Activated T-helper 1 cell treated with anti-CD3 and anti-CD28 coated beads, Interleukin-12 subunit alpha, Interleukin-12 subunit beta, Interleukin-2, Interleukin-4 antibody, amounts not matched to agents 30 ng/mL and 10 ng/mL and 1 ng/mL, durations not matched to agents 14 hours and 24 hours and 36 hours (primary cell): ENCODE measurements around the gene KANSL1L. TPM values are rescaled to one million over a fixed set of nuclear protein-coding genes. Genes with fewer than 3 reads are reported as not detected.

Source experiments
- DNase-seq: peaks from one replicate; pipeline ENCODE4 v3.0.0; 2021; ENCODE audit warnings: low spot score
- H3K27ac Mint-ChIP-seq: one replicate; pipeline ENCODE4 v1.8.0; 2021; ENCODE audit warnings: mild to moderate bottlenecking, mixed read lengths
- H3K27me3 Mint-ChIP-seq: one replicate; pipeline ENCODE4 v1.8.0; 2022; ENCODE audit warnings: mild to moderate bottlenecking, moderate library complexity, mixed read lengths; ENCODE audit not compliant: insufficient read depth
- H3K36me3 Mint-ChIP-seq: one replicate; pipeline ENCODE4 v1.8.0; 2021; ENCODE audit warnings: low read depth, mixed read lengths
- H3K4me1 Mint-ChIP-seq: one replicate; pipeline ENCODE4 v1.8.0; 2021; ENCODE audit warnings: low read depth, mixed read lengths
- H3K4me3 Mint-ChIP-seq: one replicate; pipeline ENCODE4 v1.8.0; 2021; ENCODE audit warnings: mild to moderate bottlenecking, moderate library complexity, mixed read lengths
- H3K9me3 Mint-ChIP-seq: one replicate; pipeline ENCODE4 v1.8.0; 2021; ENCODE audit warnings: mixed read lengths
- intact Hi-C: fragments of 100-400 bp; cut with micrococcal nuclease; formaldehyde crosslinking; loops from one replicate; pipeline ENCODE4 v1.15.1; 2024
- total RNA-seq: library from RNA; stranded (reverse); gene quantifications from 2 replicates; pipeline ENCODE4 v1.2.3, GENCODE V29; 2022

KANSL1L gene
- total RNA-seq, 1 donor from 2014 or later = 3.6 TPM

DNA sequence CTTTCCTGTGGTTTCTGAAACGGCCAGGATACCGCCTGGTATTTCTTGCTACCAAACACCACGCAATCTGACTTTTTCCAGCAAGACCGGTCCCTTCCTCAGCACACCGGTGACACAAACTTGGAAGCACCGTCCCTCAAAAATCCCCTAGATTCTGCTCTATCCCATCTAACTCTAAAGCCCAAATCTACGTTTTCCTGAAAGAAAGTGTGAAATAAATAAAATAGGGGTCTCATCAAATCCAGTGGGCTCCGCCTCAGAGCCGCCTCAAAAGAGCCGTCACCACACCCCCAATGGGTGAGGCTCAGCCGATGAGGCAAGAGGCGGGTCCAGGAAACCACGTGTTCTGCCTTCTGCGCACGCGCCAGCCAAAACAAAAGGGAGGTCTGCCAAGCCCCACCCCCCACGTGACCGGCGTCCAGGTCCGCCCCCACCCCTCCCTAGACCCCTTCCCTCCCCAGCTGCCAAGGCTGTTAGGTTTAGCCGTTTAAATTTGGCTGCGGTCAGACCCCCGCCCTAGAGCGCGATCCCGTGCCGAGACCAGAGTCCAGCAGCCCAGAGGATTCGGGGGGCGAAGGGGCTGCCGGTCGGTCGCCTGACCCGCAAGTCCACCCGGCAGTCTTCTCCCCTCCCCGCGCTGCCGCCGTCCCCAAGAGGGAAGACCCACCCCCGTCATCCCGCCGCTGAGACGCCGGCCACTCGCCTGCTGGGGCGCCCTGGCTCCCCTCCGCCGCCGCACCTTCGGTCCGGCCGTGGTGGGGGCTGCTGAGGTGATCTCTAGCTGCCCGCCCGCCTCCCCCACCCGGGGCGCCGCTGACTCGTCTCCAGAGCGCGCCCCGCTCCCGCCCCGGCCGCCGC, 534 bp downstream of the KANSL1L start:
- H3K9me3 Mint-ChIP-seq = no peaks in the 10 kb centered on the region
- H3K27me3 Mint-ChIP-seq = peaks cover 25% of the 10 kb centered on the region
- H3K4me1 Mint-ChIP-seq = peaks cover 30% of the 10 kb centered on the region
- H3K36me3 Mint-ChIP-seq = peaks cover under 1% of the 10 kb centered on the region
- intact Hi-C loops = loop anchor here (1.0 to 5.0 kb wide), 4 partner anchors 168 to 1916 kb away; partner anchors contain the start of genes IDH1, LANCL1, PIKFYVE and RPE
- peak; percentile 96 for DNase-seq
- peak overlapping the region; percentile 98 for H3K4me3 Mint-ChIP-seq
- peak overlapping the region; percentile 96 for H3K27ac Mint-ChIP-seq

DNA sequence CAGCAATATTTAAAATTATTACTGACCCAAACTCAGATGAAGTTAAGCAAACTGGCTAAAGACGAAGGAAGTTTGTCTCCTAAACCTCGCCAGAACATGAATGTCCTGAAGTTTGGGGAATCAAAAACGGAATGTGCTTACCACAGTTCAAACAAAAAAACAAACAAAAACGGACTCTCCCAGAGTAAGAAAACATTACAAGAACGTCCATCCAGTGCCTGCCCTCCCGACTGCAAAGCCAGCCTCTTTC, 1.1 kb downstream of the KANSL1L start:
- H3K4me3 Mint-ChIP-seq = peak overlapping the region; percentile 98
- peaks cover 1% of the 10 kb centered on the region for H3K36me3 Mint-ChIP-seq
- H3K27ac Mint-ChIP-seq = peak overlapping the region; percentile 96
- peaks cover 19% of the 10 kb centered on the region for H3K27me3 Mint-ChIP-seq
- intact Hi-C loops = loop anchor here (1.0 to 5.0 kb wide), 4 partner anchors 168 to 1915 kb away; partner anchors contain the start of genes IDH1, LANCL1, PIKFYVE and RPE
- H3K9me3 Mint-ChIP-seq = no peaks in the 10 kb centered on the region
- H3K4me1 Mint-ChIP-seq = peaks cover 30% of the 10 kb centered on the region
- DNase-seq = no peak

DNA sequence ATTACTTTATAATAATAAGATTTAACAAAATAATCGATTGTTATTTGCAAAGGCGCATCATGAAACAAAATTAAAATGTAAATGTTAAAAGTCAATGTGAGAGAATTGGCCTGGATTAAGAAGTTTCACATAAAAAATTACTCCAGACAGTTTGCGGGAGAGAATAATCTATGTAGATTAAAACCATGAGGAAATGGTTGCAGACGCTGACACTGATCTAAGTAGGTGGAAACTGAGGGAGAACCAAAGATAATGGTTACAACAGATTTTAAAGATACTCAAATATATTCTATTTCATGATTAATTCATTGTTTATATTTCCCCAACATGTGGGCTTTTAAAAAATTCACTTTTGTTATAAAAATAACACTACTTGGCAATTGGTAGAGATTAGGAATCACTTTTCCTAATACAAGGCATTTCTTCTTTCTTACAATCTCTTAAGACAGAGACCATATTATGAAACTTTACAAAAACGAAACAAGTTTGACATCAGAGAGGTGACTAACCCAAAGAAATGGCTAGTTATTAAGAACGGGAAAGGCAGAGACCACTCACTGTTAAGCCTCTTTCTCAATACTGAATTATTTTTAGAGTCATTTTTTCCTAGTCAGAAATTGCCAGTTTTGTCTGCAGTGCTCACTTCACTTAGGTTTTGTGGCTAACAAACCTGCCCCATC, 1.6 kb downstream of the KANSL1L start:
- intact Hi-C loops = loop anchor here (1.0 to 5.0 kb wide), 4 partner anchors 167 to 1915 kb away; partner anchors contain the start of genes IDH1, LANCL1, PIKFYVE and RPE
- no peak for DNase-seq
- H3K9me3 Mint-ChIP-seq = no peaks in the 10 kb centered on the region
- peaks cover 30% of the 10 kb centered on the region for H3K4me1 Mint-ChIP-seq
- peaks cover 1% of the 10 kb centered on the region for H3K36me3 Mint-ChIP-seq
- peak overlapping the region; percentile 98 for H3K4me3 Mint-ChIP-seq
- peak overlapping the region; percentile 96 for H3K27ac Mint-ChIP-seq
- peaks cover 18% of the 10 kb centered on the region for H3K27me3 Mint-ChIP-seq

DNA sequence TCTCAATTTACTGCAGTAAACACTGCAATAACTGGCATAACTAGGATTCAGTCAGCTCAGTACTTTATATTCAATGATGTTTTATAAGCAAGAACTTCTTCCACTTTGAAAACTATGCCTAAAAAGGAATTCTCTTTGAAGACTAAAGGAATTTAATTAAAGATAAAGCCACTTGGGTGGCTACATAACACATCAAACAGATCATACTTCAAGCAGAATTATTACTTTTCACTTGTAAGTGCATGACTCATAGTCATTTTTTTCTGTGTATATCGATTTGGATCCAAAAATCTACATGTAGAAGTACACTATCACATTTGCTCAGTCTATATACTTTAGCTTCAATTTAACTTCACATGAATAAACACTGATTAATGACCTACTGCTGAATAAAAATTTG, 4.0 kb downstream of the KANSL1L start:
- Mint-ChIP-seq H3K36me3 (peaks cover 1% of the 10 kb centered on the region), H3K9me3 (no peaks in the 10 kb centered on the region), H3K27me3 (peaks cover 9% of the 10 kb centered on the region), H3K27ac (no peak overlapping the region), H3K4me3 (no peak overlapping the region), H3K4me1 (peaks cover 40% of the 10 kb centered on the region)
- intact Hi-C loops = no loop called here
- DNase-seq = no peak

DNA sequence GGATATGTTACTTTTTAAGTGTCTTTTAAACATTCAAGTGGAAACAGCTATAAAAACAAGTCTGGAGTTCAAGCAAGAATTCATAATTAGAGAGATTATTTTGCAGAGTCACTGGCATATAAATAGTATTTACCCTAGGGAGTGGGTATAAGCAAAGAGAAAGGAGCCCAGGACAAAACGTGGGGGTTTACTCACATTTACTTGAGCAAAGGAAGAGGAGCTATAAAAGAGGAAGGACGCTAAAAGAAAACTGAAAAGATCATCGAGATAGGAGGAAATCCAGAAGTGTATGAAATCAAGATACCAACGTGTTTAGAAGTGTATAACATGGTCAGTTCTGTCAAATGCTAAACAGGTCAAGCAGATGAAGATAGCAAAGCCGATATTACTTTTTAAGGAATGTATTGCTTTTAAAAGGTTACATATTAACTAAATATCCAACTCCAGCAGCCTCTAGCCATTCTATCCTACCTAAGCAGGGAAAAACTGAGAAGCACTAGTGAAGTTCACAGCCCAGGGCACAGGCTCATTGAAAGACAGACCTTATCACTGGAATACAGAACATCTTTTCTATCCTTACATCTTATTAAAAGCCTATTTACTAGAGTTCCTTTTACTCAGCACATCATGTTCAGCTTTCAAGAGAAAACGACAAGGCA, 8.6 kb downstream of the KANSL1L start:
- no peak for DNase-seq
- H3K36me3 Mint-ChIP-seq = peaks cover 1% of the 10 kb centered on the region
- H3K4me1 Mint-ChIP-seq = peaks cover 10% of the 10 kb centered on the region
- no peaks in the 10 kb centered on the region for H3K27me3 Mint-ChIP-seq
- no peaks in the 10 kb centered on the region for H3K9me3 Mint-ChIP-seq
- intact Hi-C loops = no loop called here
- H3K4me3 Mint-ChIP-seq = no peak overlapping the region
- no peak overlapping the region for H3K27ac Mint-ChIP-seq

DNA sequence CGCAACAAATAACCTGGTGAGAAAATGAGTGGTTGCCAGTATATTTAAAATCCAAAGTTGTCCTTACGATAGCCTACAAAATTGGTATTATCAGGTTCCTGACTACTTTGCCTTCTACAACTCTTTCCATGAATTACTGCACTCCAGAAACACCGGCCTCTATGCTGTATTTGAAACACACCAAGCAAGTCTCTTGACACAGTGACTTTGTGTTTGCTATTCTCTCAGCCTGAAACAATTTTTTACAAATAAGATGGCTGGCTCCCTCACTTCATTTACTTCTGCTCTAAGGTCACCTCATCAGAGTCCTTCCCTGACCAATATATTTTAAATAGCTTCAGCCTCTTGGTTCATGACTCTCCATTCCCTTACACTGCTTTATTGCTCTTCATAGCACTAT, 12.2 kb downstream of the KANSL1L start:
- Mint-ChIP-seq H3K9me3 (no peaks in the 10 kb centered on the region), H3K36me3 (peaks cover 2% of the 10 kb centered on the region), H3K4me3 (no peak overlapping the region), H3K27ac (no peak overlapping the region), H3K4me1 (peaks cover 10% of the 10 kb centered on the region), H3K27me3 (no peaks in the 10 kb centered on the region)
- intact Hi-C loops = no loop called here
- DNase-seq = no peak

GRCh38 chr2:210158236-210158635, 13.0 kb downstream of the KANSL1L start:
- intact Hi-C loops = no loop called here
- H3K9me3 Mint-ChIP-seq = no peaks in the 10 kb centered on the region

DNA sequence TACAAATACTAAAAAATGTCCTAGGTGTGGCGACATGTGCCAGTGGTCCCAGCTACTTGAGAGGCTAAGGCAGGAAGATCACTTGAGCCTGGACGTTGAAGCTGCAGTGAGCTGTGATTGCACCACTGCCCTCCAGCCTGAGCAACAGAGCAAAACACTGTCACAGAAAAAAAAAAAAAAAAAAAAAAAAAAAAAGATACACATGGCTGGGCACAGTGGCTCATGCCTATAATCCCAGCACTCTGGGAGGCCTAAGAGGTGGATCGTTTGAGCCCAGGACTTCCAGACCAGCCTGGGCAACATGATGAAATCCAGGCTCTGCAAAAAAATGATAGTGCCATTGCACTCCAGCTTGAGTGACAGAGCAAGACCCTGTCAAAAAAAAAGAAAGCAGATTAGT, 13.7 kb downstream of the KANSL1L start:
- Mint-ChIP-seq H3K9me3 (no peaks in the 10 kb centered on the region), H3K27me3 (no peaks in the 10 kb centered on the region), H3K4me1 (peaks cover 4% of the 10 kb centered on the region), H3K36me3 (peaks cover 5% of the 10 kb centered on the region), H3K4me3 (no peak overlapping the region), H3K27ac (no peak overlapping the region)
- intact Hi-C loops = no loop called here
- DNase-seq = no peak

More at GRCh38 chr2:210158236-210158635, 13.0 kb downstream of the KANSL1L start:
- Mint-ChIP-seq H3K27ac (no peak overlapping the region), H3K4me1 (peaks cover 10% of the 10 kb centered on the region), H3K27me3 (no peaks in the 10 kb centered on the region), H3K36me3 (peaks cover 5% of the 10 kb centered on the region), H3K4me3 (no peak overlapping the region)
- no peak for DNase-seq

DNA sequence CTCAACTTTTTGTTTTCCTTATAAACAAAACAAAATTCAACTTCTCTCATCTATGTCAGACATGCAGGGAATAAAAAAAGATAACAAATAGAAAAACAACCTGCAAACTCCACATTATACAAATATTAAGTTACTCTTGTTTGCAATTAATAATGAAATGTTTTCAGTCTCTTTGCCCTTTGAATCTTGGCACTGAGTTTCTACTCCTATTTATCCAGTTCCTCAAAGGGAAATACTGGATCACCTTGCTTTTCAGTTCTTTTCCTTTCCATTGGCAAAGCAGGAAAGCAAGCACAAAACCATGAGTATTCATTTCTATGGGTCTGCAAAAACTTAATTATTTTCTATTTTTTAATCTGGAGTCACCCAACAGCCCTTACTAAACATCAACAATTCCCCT, 23.6 kb downstream of the KANSL1L start:
- no peak for DNase-seq
- H3K9me3 Mint-ChIP-seq = peaks cover 9% of the 10 kb centered on the region
- no peak overlapping the region for H3K27ac Mint-ChIP-seq
- no peaks in the 10 kb centered on the region for H3K4me1 Mint-ChIP-seq
- H3K36me3 Mint-ChIP-seq = peaks cover 11% of the 10 kb centered on the region
- intact Hi-C loops = no loop called here
- no peak overlapping the region for H3K4me3 Mint-ChIP-seq
- no peaks in the 10 kb centered on the region for H3K27me3 Mint-ChIP-seq

DNA sequence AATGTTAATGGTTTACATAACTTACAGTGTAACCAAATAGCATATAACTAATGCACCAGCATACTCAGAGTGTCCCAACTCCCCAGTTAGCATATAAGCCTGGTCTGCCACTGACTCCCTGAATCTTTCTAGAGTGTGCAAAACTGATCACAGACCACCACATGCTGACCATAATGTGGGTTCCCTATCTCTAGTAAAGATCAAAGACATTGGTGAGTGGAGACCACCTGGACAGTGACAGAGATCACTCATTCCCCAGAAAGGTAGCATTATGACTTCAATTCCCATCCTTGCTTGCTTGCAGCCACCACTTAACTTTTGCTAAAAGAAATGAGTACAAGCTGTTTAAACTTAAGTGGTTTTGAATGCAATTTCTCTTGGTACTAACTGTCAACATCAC, 39.0 kb downstream of the KANSL1L start:
- Mint-ChIP-seq H3K4me3 (no peak overlapping the region), H3K9me3 (no peaks in the 10 kb centered on the region), H3K27me3 (no peaks in the 10 kb centered on the region), H3K27ac (no peak overlapping the region), H3K4me1 (no peaks in the 10 kb centered on the region), H3K36me3 (no peaks in the 10 kb centered on the region)
- no peak for DNase-seq
- intact Hi-C loops = no loop called here

- no peak for DNase-seq
- H3K4me1 Mint-ChIP-seq = no peaks in the 10 kb centered on the region
- intact Hi-C loops = no loop called here
- H3K4me3 Mint-ChIP-seq = no peak overlapping the region
- no peaks in the 10 kb centered on the region for H3K36me3 Mint-ChIP-seq
- H3K27me3 Mint-ChIP-seq = no peaks in the 10 kb centered on the region
- H3K27ac Mint-ChIP-seq = no peak overlapping the region
- peaks cover 12% of the 10 kb centered on the region for H3K9me3 Mint-ChIP-seq
Measured at GRCh38 chr2:210128961-210129360, 42.2 kb downstream of the KANSL1L start.

GRCh38 chr2:210113614-210114235, 57.5 kb downstream of the KANSL1L start:
- intact Hi-C loops = no loop called here
- H3K36me3 Mint-ChIP-seq = peaks cover 8% of the 10 kb centered on the region
- no peaks in the 10 kb centered on the region for H3K27me3 Mint-ChIP-seq
- no peak for DNase-seq
- H3K4me1 Mint-ChIP-seq = no peaks in the 10 kb centered on the region
- peaks cover 39% of the 10 kb centered on the region for H3K9me3 Mint-ChIP-seq
- H3K4me3 Mint-ChIP-seq = no peak overlapping the region
- no peak overlapping the region for H3K27ac Mint-ChIP-seq
